IPS-18c (cell line): ENCODE measurements around the gene PRPH.

ENCODE experiments used
- H3K4me3 ChIP-seq: 2 replicates; pipeline ENCODE4 v1.7.0; 2013; ENCODE audit warnings: low read depth, mild to moderate bottlenecking, low read length, moderate library complexity; ENCODE audit not compliant: insufficient read depth
- H3K9me3 ChIP-seq: one replicate; pipeline ENCODE4 v1.6.1; 2013; ENCODE audit warnings: mild to moderate bottlenecking, low read length, moderate library complexity; ENCODE audit not compliant: control insufficient read depth, insufficient read depth

PRPH gene

GRCh38 chr12:49347311-49348193 lies 52.6 kb downstream of the PRPH start:
- Histone ChIP-seq H3K9me3 (no peaks in the 10 kb centered on the region), H3K4me3 (peak overlapping the region; percentile 57)
